GM19455 (cell line): ENCODE results near the gene SPATS2L.

Source experiments
- ATAC-seq: cut with Tn5 transposase; IDR thresholded peaks from one replicate; pipeline ENCODE4 v1.9.1; 2021; ENCODE audit not compliant: unreplicated experiment

The SPATS2L gene

GRCh38 chr2:200492656-200493055 is 186.2 kb downstream of the SPATS2L start:
- ATAC-seq: no peak

GRCh38 chr2:200494048-200494447 is 187.6 kb downstream of the SPATS2L start:
- ATAC-seq: no peak

- ATAC-seq: no peak
Measured at GRCh38 chr2:200496696-200497095, 190.2 kb downstream of the SPATS2L start.

GRCh38 chr2:200498402-200499162 is 192.1 kb downstream of the SPATS2L start:
- no peak for ATAC-seq

- ATAC-seq: no peak
Measured at GRCh38 chr2:200502196-200502595, 195.7 kb downstream of the SPATS2L start.

- no peak for ATAC-seq
Measured at GRCh38 chr2:200506679-200507078, 200.2 kb downstream of the SPATS2L start.

GRCh38 chr2:200507179-200507578 is 200.7 kb downstream of the SPATS2L start:
- ATAC-seq: no peak

- no peak for ATAC-seq
Measured at GRCh38 chr2:200509235-200509611, 202.7 kb downstream of the SPATS2L start.

- ATAC-seq: peak; percentile 99
Measured at GRCh38 chr2:200509612-200510433, 203.3 kb downstream of the SPATS2L start, which contains the start of gene KCTD18. Gene KCTD18, minus strand, starts transcription at chr2:200510068. Its CDS starts 3,052 bp downstream, at chr2:200507016.

GRCh38 chr2:200515155-200515554 is 208.7 kb downstream of the SPATS2L start:
- ATAC-seq: no peak

GRCh38 chr2:200523158-200523557 is 216.7 kb downstream of the SPATS2L start:
- ATAC-seq: no peak

- ATAC-seq: no peak
Measured at GRCh38 chr2:200523604-200524003, 217.1 kb downstream of the SPATS2L start.

- no peak for ATAC-seq
Measured at GRCh38 chr2:200525066-200525465, 218.6 kb downstream of the SPATS2L start.

GRCh38 chr2:200525551-200525881 is 219.0 kb downstream of the SPATS2L start:
- no peak for ATAC-seq

- ATAC-seq: peak; percentile 100
Measured at GRCh38 chr2:200525882-200526651, 219.6 kb downstream of the SPATS2L start, which contains the start of gene SGO2. Gene SGO2, plus strand, starts transcription at chr2:200526207. Its CDS starts 6,769 bp downstream, at chr2:200532976.

GRCh38 chr2:200528228-200528627 is 221.7 kb downstream of the SPATS2L start:
- no peak for ATAC-seq
